ENCODE data around the gene OXCT2.

Gene OXCT2

DNA sequence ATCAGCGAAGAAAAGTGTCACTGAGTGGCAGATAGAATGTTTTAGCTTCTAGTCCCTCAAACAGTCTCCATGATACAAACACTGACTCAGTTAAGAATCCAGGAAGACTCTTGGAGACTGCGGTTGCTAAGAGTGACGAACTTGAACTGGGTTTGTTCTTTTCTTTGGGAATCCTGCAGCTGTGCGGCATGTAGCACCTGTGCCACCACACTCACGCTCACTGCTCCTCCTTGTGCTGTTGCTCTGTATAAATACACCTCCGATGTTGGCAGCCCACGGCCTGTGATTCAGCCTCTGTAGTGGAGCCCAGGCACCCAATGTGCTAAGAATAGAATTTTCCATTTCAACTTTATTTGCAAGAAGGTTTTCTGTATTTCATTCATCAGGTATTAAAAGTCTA is 38.0 kb downstream of the OXCT2 start:
- no peak for DNase-seq (ENCODE audit: low read depth in 2 of 2)

DNA sequence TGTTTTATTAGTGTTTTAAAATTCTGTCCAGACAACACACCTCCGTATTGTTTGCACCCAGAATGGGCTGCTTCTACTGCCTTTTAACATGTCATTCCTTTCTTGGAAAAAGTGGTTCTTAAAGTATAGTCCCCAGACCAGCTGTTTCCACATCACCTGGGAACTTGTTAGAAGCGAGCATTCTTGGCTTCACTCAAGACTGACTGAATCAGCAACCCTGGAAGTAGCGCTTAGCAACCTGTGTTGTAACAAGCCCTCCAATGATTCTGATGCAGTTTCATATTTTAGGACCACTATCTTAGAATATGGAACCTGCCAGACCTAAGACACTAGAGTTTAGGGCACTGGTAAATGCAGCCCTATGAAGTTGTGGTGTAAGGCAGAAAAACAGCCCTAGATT is 38.4 kb downstream of the OXCT2 start:
- DNase-seq (ENCODE audit: low read depth in 2 of 2) = no peak

DNA sequence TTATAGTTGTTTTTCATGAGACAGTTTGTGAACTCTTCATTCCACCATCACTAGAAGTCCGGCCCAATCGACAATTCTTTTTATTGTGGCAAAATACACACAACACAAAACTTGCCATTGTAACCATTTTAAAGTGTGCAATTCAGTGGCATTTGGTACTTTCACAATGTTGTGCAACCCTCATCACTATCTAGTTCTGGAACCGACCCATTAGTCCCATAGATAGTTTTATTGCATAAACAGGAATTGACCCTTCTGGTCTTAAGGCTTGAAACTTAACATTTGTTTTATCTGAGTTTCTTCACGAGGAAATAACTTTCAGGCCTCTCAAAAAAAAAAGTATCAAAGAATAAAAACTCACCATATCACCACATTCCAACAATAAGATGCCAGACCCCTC is 41.3 kb downstream of the OXCT2 start:
- no peak for DNase-seq (ENCODE audit: low read depth in 2 of 2)

DNA sequence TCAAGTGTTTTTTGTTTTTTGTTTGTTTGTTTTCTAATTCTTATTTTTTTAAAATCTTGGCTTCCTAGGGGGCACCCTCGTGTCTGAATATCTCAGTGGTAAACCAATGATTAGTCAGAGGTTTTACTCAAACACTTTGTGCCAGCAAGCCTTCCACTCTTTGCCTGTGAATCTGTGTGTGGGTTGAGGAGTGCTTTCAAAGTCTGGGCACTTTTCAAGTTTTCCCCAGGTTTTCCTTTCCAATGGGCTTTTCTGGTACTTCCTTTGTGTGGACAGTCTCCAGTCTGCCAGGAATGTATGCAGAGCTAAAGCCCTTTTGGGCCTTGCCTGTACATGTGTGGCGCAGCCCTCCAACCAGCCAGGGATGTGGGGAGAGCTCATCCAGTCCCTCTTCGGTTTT is 42.1 kb downstream of the OXCT2 start:
- DNase-seq (ENCODE audit: low read depth in 2 of 2) = no peak

DNA sequence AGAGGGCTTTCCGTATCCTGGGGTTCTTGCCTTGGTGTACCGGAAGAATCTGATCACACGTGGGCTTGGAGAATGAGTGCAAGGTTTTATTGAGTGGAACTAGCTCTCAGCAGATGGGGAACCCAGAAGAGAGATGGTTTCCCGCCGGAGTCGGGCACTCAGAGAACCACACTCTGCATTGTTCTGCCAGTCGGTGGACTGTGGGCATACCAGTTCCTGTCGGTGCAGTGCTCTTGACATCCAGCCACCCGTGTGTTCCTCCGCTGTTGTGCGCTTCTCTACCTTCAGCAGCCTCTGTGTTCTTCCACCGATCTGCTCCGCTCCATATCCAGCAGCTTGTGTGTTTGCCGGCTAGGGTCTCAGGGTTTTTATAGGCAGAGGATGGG is 43.2 kb downstream of the OXCT2 start:
- DNase-seq (ENCODE audit: low read depth in 2 of 2) = no peak

DNA sequence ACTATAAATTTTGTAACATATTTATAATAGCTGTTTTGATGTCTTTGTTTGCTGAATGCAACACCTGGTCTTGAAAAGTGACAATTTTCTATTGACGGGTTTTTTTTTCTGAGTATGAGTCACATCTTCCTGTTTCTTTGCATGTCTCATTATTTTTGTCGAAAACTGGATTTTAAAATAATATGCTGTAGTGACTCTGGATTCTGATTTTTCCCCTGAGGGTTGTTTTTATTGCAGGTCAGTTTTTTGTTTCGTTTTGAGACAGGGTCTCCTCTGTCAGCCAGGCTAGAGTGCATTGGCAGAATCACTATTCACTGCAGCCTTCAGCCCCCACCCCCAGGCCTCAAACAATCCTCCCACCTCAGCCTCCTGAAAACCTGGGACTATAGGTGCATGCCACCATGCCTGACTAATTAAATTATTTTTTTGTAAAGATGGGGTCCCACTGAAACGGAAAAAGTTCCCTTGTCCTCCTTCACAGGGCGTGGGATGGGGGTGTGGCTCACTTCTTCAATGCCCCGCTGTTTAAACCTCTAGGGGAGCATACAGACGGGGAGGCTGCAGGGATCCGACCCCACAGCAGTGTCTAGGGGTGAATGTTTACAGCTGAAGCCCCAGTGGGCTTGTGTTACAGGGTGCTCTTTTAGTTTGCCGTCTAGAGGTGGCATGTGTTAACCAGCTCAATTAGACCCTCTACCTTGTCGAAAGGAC is 43.8 kb downstream of the OXCT2 start:
- DNase-seq (ENCODE audit: low read depth in 2 of 2) = no peak

DNA sequence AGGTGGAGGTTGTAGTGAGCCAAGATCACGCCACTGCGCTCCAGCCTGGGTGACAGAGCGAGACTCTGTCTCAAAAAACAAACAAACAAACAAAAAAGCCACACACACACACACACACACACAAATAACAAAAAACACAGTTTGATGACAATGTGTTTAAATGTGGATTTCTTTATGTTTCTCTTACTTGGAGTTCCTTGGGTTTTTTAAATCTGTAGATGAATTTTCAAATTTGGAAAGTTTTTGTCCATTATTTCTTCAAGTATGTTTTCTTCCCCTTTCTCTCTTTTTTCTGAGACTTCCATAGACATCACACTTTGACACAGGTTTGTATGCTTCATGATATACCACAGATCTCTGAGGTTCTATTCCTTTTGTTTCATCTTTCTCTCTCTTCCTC is 44.5 kb downstream of the OXCT2 start:
- no peak for DNase-seq (ENCODE audit: low read depth in 2 of 2)

DNA sequence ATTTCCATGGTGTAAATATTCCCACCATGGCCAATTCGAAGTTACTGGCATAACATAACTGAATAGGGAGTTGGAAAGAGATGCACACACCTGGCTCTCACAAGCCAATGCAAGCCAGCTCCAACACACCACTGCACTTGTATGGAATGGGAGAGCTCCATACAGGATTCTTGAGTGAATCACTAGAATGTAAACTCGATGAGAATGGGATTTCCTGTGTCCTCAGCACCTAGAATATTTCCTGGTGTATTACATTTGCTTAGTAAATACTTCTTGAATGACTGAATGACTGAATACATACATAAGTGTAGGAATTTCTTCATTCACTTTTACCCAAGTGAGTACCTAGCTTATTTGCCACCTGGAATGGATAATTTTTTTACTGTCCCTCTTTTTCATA is 48.7 kb downstream of the OXCT2 start:
- DNase-seq (ENCODE audit: low read depth in 2 of 2) = no peak

DNA sequence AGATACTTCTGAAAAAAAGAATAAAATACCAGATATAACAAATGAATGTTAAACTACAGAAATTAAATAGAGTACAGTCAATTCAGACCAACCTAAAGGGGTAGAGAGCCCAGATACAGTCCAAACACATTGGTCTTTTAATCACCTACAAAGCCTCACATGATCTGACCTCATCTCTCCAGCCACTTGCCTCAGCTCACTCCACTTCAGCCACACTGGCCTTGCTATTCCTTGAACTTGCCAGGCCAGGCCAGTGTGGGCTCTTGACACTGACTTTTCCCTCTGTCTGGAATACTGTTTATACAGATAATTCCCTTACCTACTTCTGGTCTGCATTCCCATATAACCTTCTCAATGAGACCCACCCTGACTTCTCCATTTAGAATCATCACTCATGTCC is 49.5 kb downstream of the OXCT2 start:
- no peak for DNase-seq (ENCODE audit: low read depth in 2 of 2)

DNA sequence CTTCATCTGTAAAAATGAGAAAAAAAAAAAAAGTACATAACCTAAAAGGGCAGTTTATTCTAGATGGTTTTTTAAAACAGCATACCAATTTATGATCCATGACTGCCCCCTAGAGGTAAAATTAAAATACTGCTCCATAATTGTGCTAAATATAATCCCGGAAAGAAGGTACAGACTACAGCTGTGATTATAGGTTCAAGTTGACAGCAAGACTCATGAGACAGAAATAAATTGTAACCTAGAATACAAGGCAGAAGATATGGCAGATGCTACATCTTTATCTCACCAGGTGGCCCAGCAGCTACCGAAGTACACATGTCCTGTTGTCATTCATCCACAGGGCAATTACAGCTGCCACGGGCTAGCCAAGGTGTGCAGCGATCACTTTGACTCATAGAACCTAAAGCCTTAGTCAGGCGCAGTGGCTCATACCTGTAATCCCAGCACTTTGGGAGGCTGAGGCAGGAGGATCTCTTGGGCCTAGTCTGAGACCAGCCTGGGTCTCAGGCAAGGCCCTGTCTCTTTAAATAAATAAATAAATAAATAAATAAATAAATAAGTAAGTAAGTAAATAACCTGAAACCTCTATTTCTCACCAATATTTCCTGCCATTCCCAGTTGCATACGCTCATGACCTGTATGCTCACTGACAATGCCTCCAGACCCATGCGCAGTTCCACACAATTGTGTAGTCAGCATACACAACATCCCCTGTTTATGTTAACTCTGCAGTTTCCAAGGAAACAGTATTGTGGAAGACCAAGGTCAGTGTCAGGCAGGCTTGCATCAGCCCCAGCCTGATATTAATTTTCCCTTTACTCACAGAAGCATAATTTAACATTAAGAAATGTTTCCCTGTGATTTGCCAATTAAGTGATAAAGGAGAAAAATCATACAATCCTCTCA is 50.8 kb downstream of the OXCT2 start:
- no peak for DNase-seq (ENCODE audit: low read depth in 2 of 2)
